COLO829 (cell line): ENCODE data around the gene LRRC4B.
A peak's percentile ranks its signal among the peaks of the same experiment; 100 is the strongest.

ENCODE experiments used
- DNase-seq: peaks from one replicate; pipeline ENCODE4 v3.0.0; 2012; ENCODE audit warnings: low spot score

LRRC4B gene

GRCh38 chr19:50505856-50506611 lies 62.2 kb downstream of the LRRC4B start:
- no peak for DNase-seq

- DNase-seq: no peak
Observed at GRCh38 chr19:50501568-50502475, 66.4 kb downstream of the LRRC4B start.

- DNase-seq: no peak
Observed at GRCh38 chr19:50501186-50501567, 67.1 kb downstream of the LRRC4B start.

GRCh38 chr19:50500753-50501151 lies 67.5 kb downstream of the LRRC4B start:
- DNase-seq: no peak

- no peak for DNase-seq
Observed at GRCh38 chr19:50500060-50500752, 68.0 kb downstream of the LRRC4B start.

- no peak for DNase-seq
Observed at GRCh38 chr19:50498219-50499056, 69.8 kb downstream of the LRRC4B start.

GRCh38 chr19:50497022-50497405 lies 71.2 kb downstream of the LRRC4B start:
- peak; percentile 31 for DNase-seq

- DNase-seq: peak; percentile 82
Observed at GRCh38 chr19:50496189-50497021, 71.8 kb downstream of the LRRC4B start.

GRCh38 chr19:50495020-50495531 lies 73.2 kb downstream of the LRRC4B start:
- DNase-seq: no peak

GRCh38 chr19:50494186-50495019 lies 73.8 kb downstream of the LRRC4B start:
- no peak for DNase-seq

GRCh38 chr19:50493171-50493570 lies 75.1 kb downstream of the LRRC4B start:
- DNase-seq: no peak

GRCh38 chr19:50492303-50493052 lies 75.8 kb downstream of the LRRC4B start:
- DNase-seq: no peak

GRCh38 chr19:50490991-50491472 lies 77.2 kb downstream of the LRRC4B start:
- DNase-seq: no peak

GRCh38 chr19:50490411-50490811 lies 77.8 kb downstream of the LRRC4B start:
- no peak for DNase-seq

- no peak for DNase-seq
Observed at GRCh38 chr19:50489461-50490011, 78.7 kb downstream of the LRRC4B start.

GRCh38 chr19:50488389-50489194 lies 79.6 kb downstream of the LRRC4B start:
- DNase-seq: no peak

GRCh38 chr19:50486823-50487515 lies 81.3 kb downstream of the LRRC4B start:
- no peak for DNase-seq
